ENCODE results near the gene INSL3.

DNA sequence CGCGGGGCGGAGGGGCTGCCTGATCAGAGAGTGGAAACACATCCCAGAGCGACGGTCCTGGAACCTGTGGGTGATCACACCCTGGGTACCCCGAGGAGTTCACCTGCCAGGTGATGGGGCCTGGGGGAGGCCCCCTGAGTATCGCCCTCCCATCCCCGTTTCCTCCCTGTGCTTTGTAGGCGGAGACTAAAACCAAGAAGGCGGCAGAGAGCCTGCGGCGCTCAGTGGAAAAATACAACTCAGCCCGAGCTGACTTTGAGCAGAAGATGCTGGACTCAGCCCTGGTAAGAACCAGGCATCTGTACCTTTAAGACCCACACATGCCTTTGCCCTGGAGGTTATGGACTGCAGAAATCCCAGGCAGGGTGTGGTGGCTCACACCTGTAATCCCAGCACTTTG is 50.7 kb downstream of the INSL3 start:
- TF ChIP-seq, protein P1, sequence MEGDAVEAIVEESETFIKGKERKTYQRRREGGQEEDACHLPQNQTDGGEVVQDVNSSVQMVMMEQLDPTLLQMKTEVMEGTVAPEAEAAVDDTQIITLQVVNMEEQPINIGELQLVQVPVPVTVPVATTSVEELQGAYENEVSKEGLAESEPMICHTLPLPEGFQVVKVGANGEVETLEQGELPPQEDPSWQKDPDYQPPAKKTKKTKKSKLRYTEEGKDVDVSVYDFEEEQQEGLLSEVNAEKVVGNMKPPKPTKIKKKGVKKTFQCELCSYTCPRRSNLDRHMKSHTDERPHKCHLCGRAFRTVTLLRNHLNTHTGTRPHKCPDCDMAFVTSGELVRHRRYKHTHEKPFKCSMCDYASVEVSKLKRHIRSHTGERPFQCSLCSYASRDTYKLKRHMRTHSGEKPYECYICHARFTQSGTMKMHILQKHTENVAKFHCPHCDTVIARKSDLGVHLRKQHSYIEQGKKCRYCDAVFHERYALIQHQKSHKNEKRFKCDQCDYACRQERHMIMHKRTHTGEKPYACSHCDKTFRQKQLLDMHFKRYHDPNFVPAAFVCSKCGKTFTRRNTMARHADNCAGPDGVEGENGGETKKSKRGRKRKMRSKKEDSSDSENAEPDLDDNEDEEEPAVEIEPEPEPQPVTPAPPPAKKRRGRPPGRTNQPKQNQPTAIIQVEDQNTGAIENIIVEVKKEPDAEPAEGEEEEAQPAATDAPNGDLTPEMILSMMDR (IDR thresholded peaks at IDR 0.05; ENCODE audit: extremely low read depth in 1 of 2, insufficient read depth in 1 of 2, low read depth in 1 of 2, low read length in 2 of 2): no peak
- no peak for TF ChIP-seq POLR2AphosphoS5 (IDR thresholded peaks at IDR 0.05; ENCODE audit: insufficient read depth, low read depth, low read length)
- TF ChIP-seq POLR2A (IDR thresholded peaks at IDR 0.05; ENCODE audit: low read depth, low read length): no peak
- TF ChIP-seq EZH2 (IDR thresholded peaks at IDR 0.05; ENCODE audit: borderline replicate concordance, low read depth, low read length, severe bottlenecking): no peak
- no peak for TF ChIP-seq FOS (IDR thresholded peaks at IDR 0.05; ENCODE audit: borderline replicate concordance, insufficient read depth, low read length)
- TF ChIP-seq, protein P2, sequence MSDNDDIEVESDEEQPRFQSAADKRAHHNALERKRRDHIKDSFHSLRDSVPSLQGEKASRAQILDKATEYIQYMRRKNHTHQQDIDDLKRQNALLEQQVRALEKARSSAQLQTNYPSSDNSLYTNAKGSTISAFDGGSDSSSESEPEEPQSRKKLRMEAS (IDR thresholded peaks at IDR 0.05; ENCODE audit: insufficient read depth, insufficient read length): no peak
- TF ChIP-seq GATA2 (IDR thresholded peaks at IDR 0.05; ENCODE audit: insufficient read depth, insufficient read length, low read depth, low read length): no peak
